Renal cortex interstitium (tissue), 15 donors: ENCODE data around the gene ANKRD26. TPM values are rescaled to one million over a fixed set of nuclear protein-coding genes. Genes with fewer than 3 reads are reported as not detected.
"Not testable (repeated sequence)": the region's sequence is repeated elsewhere in the genome, so short reads cannot be mapped to it uniquely, and the experiment has no call there.

Experiments
- DNase-seq, 11 donors: peaks; one replicate each; pipeline ENCODE4 v3.0.0-alpha.2; 2013; ENCODE audit warnings: low read depth in 9 of 11, low spot score in 4 of 11; ENCODE audit errors: extremely low read depth in 1 of 11
- long read RNA-seq, 16 experiments: transcript quantifications; one replicate each; lab custom pipeline, GENCODE V29; 2026
- polyA plus RNA-seq, 3 donors: library from polyadenylated mRNA; unstranded; fragments of 120-200 nt; gene quantifications; one replicate each; pipeline ENCODE4 v1.2.1, GENCODE V29; 2013; ENCODE audit not compliant: insufficient read length in 3 of 3

ANKRD26 gene
- 10 to 100 TPM; 13.6 to 18.2 (median 15.6) TPM for polyA plus RNA-seq
- long read RNA-seq, donor 1 = 0 reads
- long read RNA-seq, donor 2 = 0 reads
- long read RNA-seq, donor 3 = 0 reads
- long read RNA-seq, donor 4 = 0 reads
- long read RNA-seq, donor 5 = 0 reads
- long read RNA-seq, donor 6 = 0 reads
- long read RNA-seq, donor 7, partial matches to known transcripts = 5 of 5 reads
- long read RNA-seq, donor 7, other reads (novel, unspliced or antisense) = 0 of 5 reads
- long read RNA-seq, donor 8 = 0 reads
- long read RNA-seq, donor 9 = 0 reads
- long read RNA-seq, donor 10 = 0 reads
- long read RNA-seq, donor 11 = 0 reads
- long read RNA-seq, donor 12 = 0 reads
- long read RNA-seq, donor 13 = 0 reads
- long read RNA-seq, donor 14 = 0 reads
- long read RNA-seq, donor 15 = 0 reads
- long read RNA-seq, donor 16, partial matches to known transcripts = 10 of 11 reads
- long read RNA-seq, donor 16, other reads (novel, unspliced or antisense) = 0 of 11 reads

DNA sequence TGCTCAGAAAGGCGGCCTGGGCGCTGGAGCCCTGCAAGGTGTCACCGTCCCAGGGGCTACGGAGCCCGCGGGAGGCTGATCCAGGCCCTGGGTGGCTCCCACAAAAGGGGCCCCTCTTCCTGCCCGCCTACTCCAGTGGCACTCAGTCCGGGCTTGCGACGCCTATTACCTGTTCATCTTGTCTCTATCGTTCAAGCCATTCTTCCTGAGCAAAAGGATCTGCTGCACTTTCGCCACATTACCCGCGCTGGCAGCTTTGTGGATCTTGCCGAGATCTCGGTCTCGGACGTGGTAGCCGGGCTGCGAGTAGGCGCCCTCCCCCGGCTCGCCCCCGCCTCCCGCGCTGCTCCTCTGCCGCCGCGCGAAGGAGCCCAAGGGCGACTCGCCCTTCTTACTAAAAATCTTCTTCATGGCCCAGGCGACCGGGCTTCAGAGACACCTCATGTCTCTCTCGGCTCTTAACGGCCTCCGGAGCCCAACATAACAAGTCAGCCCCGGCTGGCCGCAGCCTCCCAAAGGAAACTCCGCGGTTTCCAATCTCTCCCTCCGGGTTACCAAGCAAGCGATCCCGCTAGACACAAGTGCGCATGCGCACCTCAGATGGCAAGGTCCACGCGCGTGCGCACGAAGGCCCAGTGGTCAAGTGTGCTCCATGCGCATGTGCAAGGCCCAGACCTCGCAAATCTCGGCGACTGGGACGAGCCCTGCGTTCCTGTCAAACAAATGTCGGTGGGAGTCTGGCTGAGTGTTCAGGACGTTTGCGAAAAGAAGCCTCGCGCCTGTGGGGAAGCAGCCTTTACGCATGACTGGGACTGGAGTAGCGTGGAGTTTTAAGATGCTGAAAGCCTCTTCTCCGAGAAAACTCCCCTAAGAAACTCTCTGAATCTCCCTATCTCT lies at the start of gene ANKRD26:
Gene ANKRD26, minus strand, starts transcription at position 579 of the 897 bp plus-strand sequence. Its CDS starts 168 bp downstream, at position 411.
- peak; percentile 94 to 98 (median 97) for DNase-seq

DNA sequence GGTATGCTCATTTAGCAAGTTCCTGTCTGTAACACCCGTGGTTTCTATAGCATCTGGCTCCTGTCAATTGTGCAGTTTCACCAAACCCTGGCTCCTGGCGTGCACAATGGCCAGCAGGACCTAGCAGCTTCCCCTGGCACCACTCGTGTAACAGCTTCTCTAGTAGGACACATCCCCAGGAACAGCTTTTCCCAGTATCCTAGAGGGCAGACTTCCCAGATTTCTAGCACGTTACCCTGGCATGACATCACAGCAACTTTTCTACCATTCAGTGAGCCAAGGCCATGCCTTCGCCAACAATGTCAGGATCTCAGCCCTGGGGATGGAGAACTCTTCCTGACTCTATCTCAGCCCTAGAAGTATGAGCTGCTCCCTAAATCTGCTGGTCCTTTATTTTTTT lies 47.4 kb upstream of the ANKRD26 start:
- DNase-seq = no peak

DNA sequence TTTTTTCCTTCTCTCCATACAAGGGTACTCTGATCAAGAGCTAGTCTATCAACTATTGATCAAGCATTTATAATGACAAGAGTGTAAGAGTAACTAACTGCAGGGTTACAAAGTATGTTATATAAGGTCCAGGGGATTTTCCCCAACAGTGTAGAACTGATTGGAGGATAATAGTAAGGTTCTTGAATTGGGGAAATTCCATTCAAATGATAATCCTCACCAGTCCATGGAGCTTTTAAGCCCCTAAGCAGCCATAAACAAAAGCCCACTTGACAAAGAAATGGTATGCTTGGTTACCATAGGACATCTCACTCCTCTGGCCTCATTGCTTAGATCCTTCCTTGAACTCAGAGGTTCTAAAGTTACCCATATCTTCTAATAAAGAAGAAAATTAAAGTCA lies 45.6 kb upstream of the ANKRD26 start:
- no peak for DNase-seq

DNA sequence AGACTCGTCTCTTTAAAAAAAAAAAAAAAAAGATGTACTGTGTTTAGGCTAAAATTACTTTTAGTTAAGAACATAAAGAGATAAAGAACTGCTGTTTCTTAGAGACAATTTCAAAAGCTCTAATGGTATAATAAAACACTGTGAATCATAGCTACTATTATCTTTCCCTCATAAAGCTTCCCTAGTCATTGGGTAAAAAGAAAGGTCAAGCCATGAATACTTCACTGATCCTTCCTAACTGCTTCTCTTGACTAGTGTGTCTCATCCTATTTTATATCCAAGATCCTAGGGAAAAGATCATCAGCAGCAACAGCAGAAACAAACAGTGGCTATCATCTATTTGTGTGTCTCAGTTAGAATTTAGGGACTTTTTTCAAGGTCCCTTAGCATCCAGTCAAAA lies 43.4 kb upstream of the ANKRD26 start:
- no peak for DNase-seq

DNA sequence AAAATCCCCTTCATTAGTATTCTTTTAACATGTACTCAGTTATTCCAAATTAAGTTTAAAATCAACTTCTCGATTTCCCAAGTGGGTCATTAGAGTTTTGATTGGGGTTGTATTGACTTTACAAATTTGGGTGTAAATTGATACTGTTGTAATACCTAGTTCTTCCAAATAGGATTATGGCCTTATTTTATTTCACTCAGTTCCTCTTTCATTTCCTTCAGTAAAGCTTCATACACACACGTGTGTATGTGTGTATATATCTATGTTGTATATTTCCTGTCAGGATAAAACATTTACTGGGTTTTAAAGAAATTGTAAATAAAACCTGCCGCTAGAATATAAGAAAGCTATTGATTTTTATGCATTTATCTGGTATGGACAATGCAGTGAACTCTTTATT lies 38.0 kb upstream of the ANKRD26 start:
- no peak for DNase-seq

DNA sequence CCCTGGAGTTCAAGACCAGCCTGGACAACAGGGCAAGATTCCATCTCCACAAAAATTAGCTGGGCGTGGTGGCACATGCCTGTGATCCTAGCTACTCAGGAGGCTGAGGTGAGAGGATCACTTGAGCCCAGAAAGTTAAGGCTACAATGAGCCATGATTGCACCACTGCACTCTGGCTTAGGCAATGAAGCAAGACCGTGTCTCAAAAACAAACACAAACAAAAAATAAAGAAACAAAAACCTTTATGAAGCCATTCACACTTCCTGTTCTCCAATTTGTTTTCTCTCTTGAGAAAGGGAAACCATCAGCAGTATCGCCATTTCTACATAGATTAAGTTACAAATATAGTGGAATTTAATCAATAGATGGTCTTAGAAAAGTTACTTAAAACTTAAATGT lies 34.1 kb upstream of the ANKRD26 start:
- DNase-seq = no peak

DNA sequence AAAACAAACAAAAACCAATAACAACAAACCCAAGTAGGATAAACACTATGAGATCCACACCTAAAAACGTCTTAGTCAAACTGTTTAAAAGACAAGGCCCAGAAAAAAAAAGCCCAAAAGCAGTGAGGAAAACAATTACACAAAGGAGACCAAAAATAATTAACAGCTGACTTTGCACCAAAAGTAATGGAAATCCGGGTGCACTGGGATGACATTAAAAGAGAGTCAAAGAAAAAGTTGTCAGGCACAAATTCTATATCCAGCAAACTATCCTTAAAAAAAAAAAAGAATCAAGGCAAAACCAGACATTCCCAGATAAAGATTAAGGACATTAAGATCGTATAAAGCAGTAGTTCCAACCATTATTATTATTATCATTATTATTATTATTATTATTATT lies 7.9 kb upstream of the ANKRD26 start:
- DNase-seq = no peak

DNA sequence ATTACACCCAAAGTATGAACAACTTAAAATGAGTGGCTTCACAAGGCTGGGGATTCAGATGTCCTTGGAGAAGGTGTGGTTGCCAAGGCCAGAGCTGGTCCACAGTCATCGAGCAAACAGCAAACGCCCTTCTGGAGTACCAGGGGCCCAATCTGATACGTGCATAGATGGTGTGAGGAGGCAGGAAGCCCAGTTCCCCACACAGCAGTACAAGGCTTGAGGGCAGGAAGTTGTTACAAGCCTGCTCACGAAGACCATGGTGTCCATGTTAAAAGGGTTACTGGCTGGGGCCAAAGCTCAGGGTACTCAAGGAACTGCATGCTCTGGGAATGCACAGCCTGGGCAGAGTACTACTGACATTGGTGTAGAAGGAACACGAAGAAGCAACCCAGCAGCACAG lies 4.6 kb upstream of the ANKRD26 start:
- no peak for DNase-seq

DNA sequence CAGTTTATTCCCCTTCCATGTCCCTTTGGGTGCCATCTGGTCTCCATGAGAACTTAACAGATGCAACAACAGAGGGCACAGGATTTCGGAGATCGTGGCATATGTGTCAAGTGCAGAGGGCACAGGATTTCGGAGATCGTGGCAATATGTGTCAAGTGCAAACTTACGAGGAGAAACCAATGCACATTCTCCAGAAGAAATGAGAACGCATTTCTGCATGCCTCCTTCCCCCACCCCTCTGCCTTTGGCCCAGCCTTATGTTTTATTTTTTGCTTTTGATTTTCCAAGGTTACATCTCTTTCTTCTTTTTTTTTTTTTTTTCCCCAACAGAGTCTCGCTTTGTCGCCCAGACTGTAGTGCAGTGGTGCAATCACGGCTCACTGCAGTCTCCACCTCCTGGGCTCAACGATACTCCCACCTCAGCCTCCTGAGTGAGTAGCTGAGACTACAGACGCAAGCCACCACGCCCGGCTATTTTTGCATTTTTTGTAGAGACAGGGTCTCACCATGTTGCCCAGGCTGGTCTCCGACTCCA lies 586 bp upstream of the ANKRD26 start:
- DNase-seq = no peak

DNA sequence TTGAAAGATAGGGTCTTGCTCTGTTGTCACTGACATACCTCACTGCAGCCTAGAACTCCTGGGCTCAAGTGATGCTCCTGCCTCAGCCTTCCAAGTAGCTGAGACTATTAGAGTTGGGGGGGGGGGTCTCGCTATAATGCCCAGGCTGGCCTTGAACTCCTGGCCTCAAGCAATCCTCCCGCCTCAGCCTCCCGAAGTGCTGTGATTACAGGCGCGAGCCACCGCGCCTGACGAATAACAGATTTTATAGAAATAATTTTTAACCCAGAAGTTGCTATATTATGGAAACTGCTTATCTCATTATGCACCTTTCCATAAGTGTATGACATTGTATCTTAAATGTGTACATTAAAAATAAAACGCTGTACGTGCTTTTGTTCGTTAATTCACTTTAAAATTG lies 846 bp downstream of the ANKRD26 start:
- DNase-seq = no peak

DNA sequence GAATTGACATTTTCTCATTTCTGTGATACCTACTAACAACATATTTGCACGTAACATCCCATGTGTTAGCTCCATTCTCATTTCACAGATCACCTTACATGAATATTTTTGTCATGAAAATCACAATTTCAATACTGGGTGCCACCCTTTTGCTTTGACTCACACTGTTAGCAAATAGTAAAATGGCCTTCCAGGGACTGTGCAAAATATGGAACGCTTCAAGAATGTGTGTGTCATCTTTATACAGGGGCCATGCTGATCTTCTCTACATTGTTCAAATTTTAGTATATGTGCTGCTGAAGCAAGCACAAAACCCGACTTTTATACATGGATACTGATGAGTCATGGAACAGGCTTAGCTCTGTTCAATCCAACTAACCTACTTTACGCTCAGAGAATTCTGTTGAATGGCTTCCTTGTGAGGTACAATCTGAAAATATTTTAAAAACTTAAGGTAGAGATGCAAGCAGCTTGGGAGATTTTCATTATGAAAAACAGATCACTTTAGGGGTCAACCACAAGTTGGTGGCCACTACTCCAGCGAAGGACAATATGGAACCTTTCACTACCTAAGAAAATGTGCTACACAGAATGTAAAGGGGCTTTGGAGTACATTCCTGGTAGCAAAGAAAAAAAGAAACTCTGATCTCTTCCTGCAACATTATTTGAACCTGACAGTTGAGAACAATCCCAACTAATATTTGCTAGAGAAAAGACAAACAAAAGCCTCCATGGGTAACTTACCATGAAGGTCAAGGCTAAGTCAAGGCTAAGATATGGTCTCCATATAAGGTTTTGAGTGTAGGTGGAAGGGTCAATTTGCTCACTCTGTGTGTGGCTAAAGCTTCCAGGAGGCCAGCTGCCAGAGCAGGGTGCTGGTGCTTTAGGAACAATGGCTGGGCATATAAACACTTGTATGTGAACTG lies 11.9 kb downstream of the ANKRD26 start:
- no peak for DNase-seq

DNA sequence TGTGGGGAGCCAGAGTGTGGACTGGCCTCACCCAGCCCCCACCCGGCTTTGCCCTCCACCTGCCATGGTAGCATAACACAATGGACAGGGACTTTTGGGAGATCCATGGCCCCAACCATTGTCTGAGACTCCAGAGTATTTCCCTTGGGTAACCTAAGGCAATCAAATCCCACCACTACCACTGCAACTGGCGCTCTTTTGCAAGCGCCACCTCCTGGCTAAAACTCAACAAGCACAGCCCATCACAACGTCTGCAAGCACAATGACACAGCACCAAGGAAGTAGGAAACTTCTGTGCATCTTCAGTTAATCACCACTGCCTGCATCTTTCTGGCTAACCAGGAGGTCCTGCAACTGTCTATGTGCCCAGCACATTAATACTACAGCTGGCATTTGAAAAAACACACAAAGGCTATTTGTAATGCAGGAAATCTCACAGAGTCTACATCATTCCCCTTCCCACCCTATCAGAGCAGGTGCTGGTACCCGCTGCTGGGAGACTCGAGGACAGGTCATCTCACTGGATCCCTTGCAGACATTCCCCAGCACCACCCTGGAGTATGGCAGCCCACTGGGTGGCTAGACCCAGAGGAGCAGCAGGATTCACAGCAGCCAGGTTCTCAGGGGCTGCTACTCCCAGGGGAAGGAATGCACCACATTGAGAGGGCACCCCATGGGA lies 27.7 kb downstream of the ANKRD26 start:
- no peak for DNase-seq

DNA sequence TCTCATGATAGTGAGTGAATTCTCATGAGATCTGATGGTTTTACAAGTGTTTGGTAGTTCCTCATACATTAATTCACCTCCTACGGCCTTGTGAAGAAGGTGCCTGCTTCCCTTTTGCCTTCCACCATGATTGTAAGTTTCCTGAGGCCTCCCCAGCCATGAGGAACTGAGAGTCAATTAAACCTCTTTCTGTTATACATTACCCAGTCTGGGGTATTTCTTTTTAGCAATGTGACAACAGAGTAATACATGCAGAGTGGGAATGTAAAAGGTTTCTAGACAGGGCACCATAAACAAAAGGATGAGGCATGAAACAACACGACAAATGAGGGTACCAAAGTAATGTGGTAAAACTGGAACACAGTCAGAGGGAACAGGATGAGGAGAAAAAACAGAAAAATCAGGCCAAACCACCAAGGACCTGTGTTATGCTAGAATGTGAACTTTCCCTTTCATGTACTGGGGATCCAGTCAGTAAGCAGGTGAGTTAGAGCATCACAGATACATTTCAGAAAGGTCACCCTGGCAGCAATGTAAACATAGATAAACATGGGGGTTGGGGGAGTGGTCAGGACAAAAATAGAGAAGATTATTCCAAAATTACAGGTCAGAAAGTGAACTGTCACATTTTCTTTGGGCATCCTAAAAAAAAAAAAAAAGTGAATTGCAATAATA lies 31.9 kb downstream of the ANKRD26 start:
- DNase-seq = no peak

DNA sequence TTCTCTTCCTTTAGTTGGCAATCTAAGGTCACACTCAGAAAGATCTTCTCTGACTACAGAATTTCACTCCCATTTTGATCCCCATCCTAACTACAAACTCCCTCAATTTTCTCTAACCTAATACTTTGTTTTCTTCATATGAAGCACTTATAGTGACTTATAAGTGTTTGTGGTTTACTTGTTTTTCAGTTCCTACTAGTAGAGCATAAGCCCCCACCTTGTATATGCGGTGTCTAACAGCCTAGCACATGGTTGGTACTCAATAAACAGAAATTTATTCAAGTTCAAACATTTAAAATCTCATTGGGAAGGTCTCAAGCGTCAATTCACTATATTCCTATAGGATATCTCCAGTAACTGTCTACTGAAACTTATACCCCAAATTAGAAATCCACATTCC lies 35.2 kb downstream of the ANKRD26 start:
- DNase-seq = no peak

DNA sequence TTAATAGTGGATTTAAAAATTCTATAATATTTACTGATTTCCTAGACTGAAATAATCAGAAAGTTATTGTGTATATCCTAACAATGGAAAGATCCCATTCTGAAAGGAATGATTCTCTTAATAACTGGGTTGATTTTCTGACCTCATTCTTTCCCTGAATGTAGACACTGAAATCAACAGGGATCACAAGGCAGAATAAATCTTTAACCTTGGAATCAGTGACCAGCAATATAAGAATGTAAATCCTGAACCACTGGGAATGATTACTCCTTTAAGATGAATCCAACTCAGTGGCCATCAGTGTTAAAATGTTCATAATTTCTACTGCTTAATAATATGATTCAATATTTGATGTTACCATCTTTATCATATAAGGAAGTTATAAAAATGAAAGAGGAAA lies 47.6 kb downstream of the ANKRD26 start:
- no peak for DNase-seq

DNA sequence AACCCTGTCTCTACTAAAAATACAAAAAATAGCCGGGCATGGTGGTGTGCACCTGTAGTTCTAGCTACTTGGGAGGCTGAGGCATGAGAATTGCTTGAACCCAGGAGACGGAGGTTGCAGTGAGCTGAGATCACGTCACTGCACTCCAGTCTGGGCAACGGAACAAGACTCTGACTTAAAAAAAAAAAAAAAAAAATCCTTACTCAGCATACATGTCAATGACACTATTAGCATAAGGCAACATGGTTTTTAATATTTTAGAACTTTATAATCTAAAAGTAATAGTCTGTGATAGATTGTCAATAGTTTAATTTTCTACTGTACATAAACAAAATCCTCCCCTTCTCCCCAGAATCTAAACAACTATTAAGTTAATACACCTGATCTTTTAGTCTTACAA lies 55.0 kb downstream of the ANKRD26 start:
- DNase-seq = not testable (repeated sequence)

DNA sequence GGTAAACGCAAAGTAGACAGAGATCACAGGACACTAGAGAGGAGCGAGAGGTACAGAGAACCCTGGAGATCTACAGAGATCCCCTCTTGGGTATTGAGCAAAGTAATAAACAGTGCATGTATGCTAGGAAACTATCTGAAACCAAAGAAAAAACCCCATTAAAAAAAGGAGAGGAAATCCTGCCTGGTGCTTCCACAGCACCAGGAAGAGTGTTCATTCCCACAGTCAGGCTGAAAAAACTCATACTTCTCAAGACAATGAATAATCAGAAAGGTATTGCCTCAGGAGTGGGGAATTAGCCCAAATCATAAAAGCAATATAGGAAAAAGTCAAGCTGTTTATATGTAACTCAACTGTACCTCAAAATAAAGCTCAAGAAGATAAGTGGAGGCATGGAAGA lies 59.1 kb downstream of the ANKRD26 start:
- no peak for DNase-seq

DNA sequence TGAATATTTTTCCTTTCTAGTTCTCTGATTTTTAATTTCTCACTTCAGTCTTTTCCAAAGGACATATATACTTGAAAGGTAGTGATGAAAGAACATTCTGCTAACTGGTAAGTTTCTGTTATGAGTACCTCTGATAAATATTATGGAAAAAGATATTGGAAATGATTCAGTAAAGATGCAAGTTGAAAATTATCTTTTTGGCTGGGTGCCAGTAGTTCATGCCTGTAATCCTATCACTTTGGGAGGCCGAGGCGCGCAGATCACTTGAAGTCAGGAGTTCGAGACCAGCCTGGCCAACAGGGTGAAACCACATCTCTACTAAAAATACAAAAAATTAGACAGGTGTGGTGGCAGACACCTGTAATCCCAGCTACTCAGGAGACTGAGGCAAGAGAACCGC lies 62.1 kb downstream of the ANKRD26 start:
- DNase-seq = no peak
